22Rv1 (cell line): Measurements from ENCODE around the gene CIROP.

Experiments
- ZFX ChIP-seq: fragments of 450-650 bp; IDR thresholded peaks from 2 replicates; pipeline ENCODE4 v1.6.1; 2017; ENCODE audit warnings: antibody characterized with exemption, borderline replicate concordance
- TF ChIP-seq, protein P1 (sequence below): fragments of 450-650 bp; IDR thresholded peaks from 2 replicates; pipeline ENCODE4 v1.5.1; 2017; ENCODE audit warnings: mild to moderate bottlenecking

DNA sequence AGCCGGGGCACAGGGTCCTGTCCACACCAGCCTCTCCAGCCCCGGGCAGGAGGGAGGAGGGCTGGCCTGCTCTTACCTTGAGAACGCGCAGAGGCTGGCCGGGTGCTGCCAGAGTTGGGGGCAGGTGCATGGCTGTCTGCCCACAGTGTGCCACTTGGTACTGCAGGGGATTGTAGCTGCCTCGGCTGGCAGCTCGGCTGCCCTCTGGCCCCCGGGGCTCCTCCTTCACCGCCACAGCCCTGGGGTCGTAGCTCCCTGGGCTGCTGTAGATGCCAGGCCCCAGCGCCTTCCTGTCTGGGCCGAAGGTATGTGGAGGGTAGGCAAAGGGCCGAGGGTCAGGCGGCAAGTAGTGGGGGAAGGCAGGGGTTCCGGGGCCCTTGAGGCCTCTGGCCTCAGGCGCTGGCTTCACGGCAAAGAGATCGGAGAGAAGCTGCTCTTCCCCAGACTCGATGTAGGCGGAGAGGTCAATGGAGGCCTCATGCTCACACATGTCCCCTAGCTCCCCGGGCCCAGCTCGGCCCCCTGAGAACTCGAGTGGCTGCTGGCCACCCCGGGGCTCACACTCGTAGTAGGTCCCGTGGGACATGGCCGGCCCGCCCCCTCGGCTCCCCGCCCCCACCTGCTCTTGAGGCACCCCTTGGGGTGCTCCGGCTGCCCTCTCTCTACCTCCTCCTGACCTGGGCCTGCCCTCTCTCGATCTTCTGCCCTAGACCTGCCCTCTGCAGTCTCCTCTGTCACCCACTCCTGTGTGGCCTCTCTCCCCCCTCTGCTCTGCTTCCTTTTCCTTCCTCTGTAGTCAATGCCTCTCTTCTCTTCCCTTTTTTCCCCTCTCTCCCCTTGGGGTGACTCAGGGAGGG is 13.9 kb upstream of the CIROP start, which contains the start of gene CEBPE:
- TF ChIP-seq, protein P1, sequence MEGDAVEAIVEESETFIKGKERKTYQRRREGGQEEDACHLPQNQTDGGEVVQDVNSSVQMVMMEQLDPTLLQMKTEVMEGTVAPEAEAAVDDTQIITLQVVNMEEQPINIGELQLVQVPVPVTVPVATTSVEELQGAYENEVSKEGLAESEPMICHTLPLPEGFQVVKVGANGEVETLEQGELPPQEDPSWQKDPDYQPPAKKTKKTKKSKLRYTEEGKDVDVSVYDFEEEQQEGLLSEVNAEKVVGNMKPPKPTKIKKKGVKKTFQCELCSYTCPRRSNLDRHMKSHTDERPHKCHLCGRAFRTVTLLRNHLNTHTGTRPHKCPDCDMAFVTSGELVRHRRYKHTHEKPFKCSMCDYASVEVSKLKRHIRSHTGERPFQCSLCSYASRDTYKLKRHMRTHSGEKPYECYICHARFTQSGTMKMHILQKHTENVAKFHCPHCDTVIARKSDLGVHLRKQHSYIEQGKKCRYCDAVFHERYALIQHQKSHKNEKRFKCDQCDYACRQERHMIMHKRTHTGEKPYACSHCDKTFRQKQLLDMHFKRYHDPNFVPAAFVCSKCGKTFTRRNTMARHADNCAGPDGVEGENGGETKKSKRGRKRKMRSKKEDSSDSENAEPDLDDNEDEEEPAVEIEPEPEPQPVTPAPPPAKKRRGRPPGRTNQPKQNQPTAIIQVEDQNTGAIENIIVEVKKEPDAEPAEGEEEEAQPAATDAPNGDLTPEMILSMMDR, result no peak
- no peak for TF ChIP-seq ZFX
